ENCODE measurements around the gene DUXB.

DUXB gene

DNA sequence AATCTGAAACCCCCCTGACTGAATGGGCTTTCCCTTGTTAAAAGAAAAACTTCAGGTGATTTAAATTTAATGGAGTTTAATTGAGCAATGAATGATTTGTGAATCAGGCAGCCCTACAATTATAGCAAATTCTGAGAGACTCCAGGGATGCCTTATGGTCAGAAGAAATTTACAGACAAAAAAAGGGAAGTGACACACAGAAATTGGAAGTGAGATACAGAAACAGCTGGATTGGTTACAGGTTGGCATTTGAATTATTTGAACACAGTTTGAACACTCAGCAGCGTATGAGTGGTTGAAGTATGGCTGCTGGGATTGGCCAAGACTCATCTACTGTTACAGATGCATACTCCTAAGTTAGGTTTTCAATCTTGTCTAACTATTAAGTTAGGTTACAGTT is 44.0 kb upstream of the DUXB start:
- H2BK15ac ChIP-seq (ENCODE audit: low read depth, poor library complexity, severe bottlenecking): no peak overlapping the region
- H3K23ac ChIP-seq (ENCODE audit: low read length in 2 of 2): no peak overlapping the region
- H2BK12ac ChIP-seq (ENCODE audit: low read length in 2 of 2): no peak overlapping the region
- H2BK120ac ChIP-seq (ENCODE audit: low read depth, low read length): no peak overlapping the region
- no peak overlapping the region for H3K27ac ChIP-seq (ENCODE audit: low read length, poor library complexity, severe bottlenecking)
- H3K9me3 ChIP-seq (ENCODE audit: control insufficient read depth, low read length): peaks cover 26% of the 10 kb centered on the region
- 60% methylated on average over 1 of the region's 1 CpG for WGBS
- H3K14ac ChIP-seq (ENCODE audit: low read length in 2 of 2): no peak overlapping the region
- H3K27me3 ChIP-seq (ENCODE audit: control insufficient read depth in 1 of 2, insufficient read depth in 1 of 2, low read length in 2 of 2): no peaks in the 10 kb centered on the region
- no peak overlapping the region for H2AFZ ChIP-seq (ENCODE audit: low read depth, low read length)
- no peak overlapping the region for H3K18ac ChIP-seq (ENCODE audit: low read depth in 1 of 2, low read length in 2 of 2)
- H3K4me2 ChIP-seq (ENCODE audit: low read length, poor library complexity, severe bottlenecking): no peak overlapping the region
- no peak for DNase-seq
- H3K4me1 ChIP-seq (ENCODE audit: control insufficient read depth, insufficient read depth, low read depth, low read length): no peaks in the 10 kb centered on the region
- H3K4ac ChIP-seq (ENCODE audit: low read depth in 1 of 2, low read length in 2 of 2): no peak overlapping the region
- no peak overlapping the region for H4K91ac ChIP-seq (ENCODE audit: low read length)
- H2AK5ac ChIP-seq (ENCODE audit: low read length, severe bottlenecking): no peak overlapping the region
- H4K8ac ChIP-seq (ENCODE audit: low read length): no peak overlapping the region
- no peak overlapping the region for H3K4me3 ChIP-seq (ENCODE audit: insufficient read depth in 1 of 2, low read depth in 1 of 2, low read length in 2 of 2)
- no peaks in the 10 kb centered on the region for H3K79me1 ChIP-seq (replicated peaks; ENCODE audit: low read length, poor library complexity, severe bottlenecking)
- no peak overlapping the region for H2BK5ac ChIP-seq (ENCODE audit: low read depth, low read length, poor library complexity, severe bottlenecking)
- H3K9ac ChIP-seq (ENCODE audit: low read length): no peak overlapping the region
- no peaks in the 10 kb centered on the region for H3K36me3 ChIP-seq (ENCODE audit: control insufficient read depth in 1 of 2, insufficient read depth in 2 of 2, low read depth in 1 of 2, low read length in 2 of 2)

DNA sequence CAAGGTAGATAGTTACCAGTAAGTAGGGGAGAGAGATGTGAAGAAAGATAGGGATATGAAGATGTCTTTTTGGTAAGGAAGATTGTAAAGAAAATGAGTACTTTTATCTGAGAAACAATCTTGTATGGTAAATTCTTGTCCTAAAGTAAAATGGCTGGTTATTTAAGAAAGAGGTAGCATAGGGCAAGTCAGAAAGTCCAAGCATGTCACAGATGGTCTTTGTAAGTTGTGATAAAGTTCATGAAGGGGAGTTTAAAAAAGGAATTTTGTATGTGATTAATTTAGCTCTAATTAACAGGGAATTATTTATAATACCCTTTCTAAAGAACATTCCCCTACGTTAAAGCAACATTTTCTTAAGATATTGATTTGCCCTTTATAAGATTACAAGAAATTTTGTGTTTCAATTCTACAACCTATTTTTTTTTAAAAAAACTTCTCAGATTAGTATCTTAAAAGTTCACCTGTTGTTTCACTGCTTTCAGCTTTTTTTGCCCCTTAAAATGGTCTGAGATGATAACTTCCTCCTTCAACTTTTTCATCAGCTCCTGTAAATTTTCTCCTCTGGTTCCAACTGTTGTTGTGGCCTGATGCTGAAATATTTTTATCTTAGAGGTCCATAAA is 41.3 kb upstream of the DUXB start:
- Histone ChIP-seq H3K4ac (ENCODE audit: low read depth in 1 of 2, low read length in 2 of 2) (no peak overlapping the region), H3K4me3 (ENCODE audit: insufficient read depth in 1 of 2, low read depth in 1 of 2, low read length in 2 of 2) (no peak overlapping the region), H3K4me1 (ENCODE audit: control insufficient read depth, insufficient read depth, low read depth, low read length) (no peaks in the 10 kb centered on the region), H3K4me2 (ENCODE audit: low read length, poor library complexity, severe bottlenecking) (no peak overlapping the region), H3K18ac (ENCODE audit: low read depth in 1 of 2, low read length in 2 of 2) (no peak overlapping the region), H4K8ac (ENCODE audit: low read length) (no peak overlapping the region), H3K27ac (ENCODE audit: low read length, poor library complexity, severe bottlenecking) (no peak overlapping the region), H3K79me1 (replicated peaks; ENCODE audit: low read length, poor library complexity, severe bottlenecking) (no peaks in the 10 kb centered on the region), H4K91ac (ENCODE audit: low read length) (no peak overlapping the region), H3K23ac (ENCODE audit: low read length in 2 of 2) (no peak overlapping the region), H3K14ac (ENCODE audit: low read length in 2 of 2) (no peak overlapping the region), H3K9ac (ENCODE audit: low read length) (no peak overlapping the region), H2AK5ac (ENCODE audit: low read length, severe bottlenecking) (no peak overlapping the region), H3K36me3 (ENCODE audit: control insufficient read depth in 1 of 2, insufficient read depth in 2 of 2, low read depth in 1 of 2, low read length in 2 of 2) (no peaks in the 10 kb centered on the region), H2BK120ac (ENCODE audit: low read depth, low read length) (no peak overlapping the region), H2BK15ac (ENCODE audit: low read depth, poor library complexity, severe bottlenecking) (no peak overlapping the region), H2BK12ac (ENCODE audit: low read length in 2 of 2) (no peak overlapping the region), H3K27me3 (ENCODE audit: control insufficient read depth in 1 of 2, insufficient read depth in 1 of 2, low read length in 2 of 2) (no peaks in the 10 kb centered on the region), H2BK5ac (ENCODE audit: low read depth, low read length, poor library complexity, severe bottlenecking) (no peak overlapping the region), H2AFZ (ENCODE audit: low read depth, low read length) (no peak overlapping the region), H3K9me3 (ENCODE audit: control insufficient read depth, low read length) (peaks cover 26% of the 10 kb centered on the region)
- DNase-seq: peak; percentile 11
- no CpG with 5 or more reads among the region's 1 CpG for WGBS

GRCh38 chr16:75733305-75734211 is 32.3 kb upstream of the DUXB start:
- 29% methylated on average over 5 of the region's 6 CpGs for WGBS
- Histone ChIP-seq H2AK5ac (ENCODE audit: low read length, severe bottlenecking) (no peak overlapping the region), H3K27me3 (ENCODE audit: control insufficient read depth in 1 of 2, insufficient read depth in 1 of 2, low read length in 2 of 2) (no peaks in the 10 kb centered on the region)

GRCh38 chr16:75732871-75733270 is 31.6 kb upstream of the DUXB start:
- Histone ChIP-seq H2BK120ac (ENCODE audit: low read depth, low read length) (peak overlapping the region; percentile 61), H3K9ac (ENCODE audit: low read length) (peak overlapping the region; percentile 53), H3K9me3 (ENCODE audit: control insufficient read depth, low read length) (no peaks in the 10 kb centered on the region), H3K14ac (ENCODE audit: low read length in 2 of 2) (no peak overlapping the region), H2BK5ac (ENCODE audit: low read depth, low read length, poor library complexity, severe bottlenecking) (no peak overlapping the region), H2AFZ (ENCODE audit: low read depth, low read length) (no peak overlapping the region), H3K18ac (ENCODE audit: low read depth in 1 of 2, low read length in 2 of 2) (peak overlapping the region; percentile 72 to 94), H3K27ac (ENCODE audit: low read length, poor library complexity, severe bottlenecking) (no peak overlapping the region), H3K4me1 (ENCODE audit: control insufficient read depth, insufficient read depth, low read depth, low read length) (no peaks in the 10 kb centered on the region), H3K4ac (ENCODE audit: low read depth in 1 of 2, low read length in 2 of 2) (no peak overlapping the region), H3K36me3 (ENCODE audit: control insufficient read depth in 1 of 2, insufficient read depth in 2 of 2, low read depth in 1 of 2, low read length in 2 of 2) (no peaks in the 10 kb centered on the region), H3K23ac (ENCODE audit: low read length in 2 of 2) (no peak overlapping the region), H2BK12ac (ENCODE audit: low read length in 2 of 2) (no peak overlapping the region), H4K8ac (ENCODE audit: low read length) (peak overlapping the region; percentile 45), H4K91ac (ENCODE audit: low read length) (no peak overlapping the region), H3K79me1 (replicated peaks; ENCODE audit: low read length, poor library complexity, severe bottlenecking) (no peaks in the 10 kb centered on the region), H3K4me3 (ENCODE audit: insufficient read depth in 1 of 2, low read depth in 1 of 2, low read length in 2 of 2) (peak overlapping the region in 1 of 2 experiments; percentile 38), H2AK5ac (ENCODE audit: low read length, severe bottlenecking) (no peak overlapping the region), H3K27me3 (ENCODE audit: control insufficient read depth in 1 of 2, insufficient read depth in 1 of 2, low read length in 2 of 2) (no peaks in the 10 kb centered on the region), H3K4me2 (ENCODE audit: low read length, poor library complexity, severe bottlenecking) (no peak overlapping the region), H2BK15ac (ENCODE audit: low read depth, poor library complexity, severe bottlenecking) (no peak overlapping the region)
- DNase-seq: peak; percentile 3
- 33% methylated on average over 2 of the region's 2 CpGs for WGBS

More at GRCh38 chr16:75733305-75734211, 32.3 kb upstream of the DUXB start:
- Histone ChIP-seq H3K4ac (ENCODE audit: low read depth in 1 of 2, low read length in 2 of 2) (no peak overlapping the region), H3K9me3 (ENCODE audit: control insufficient read depth, low read length) (no peaks in the 10 kb centered on the region), H3K79me1 (replicated peaks; ENCODE audit: low read length, poor library complexity, severe bottlenecking) (no peaks in the 10 kb centered on the region), H4K91ac (ENCODE audit: low read length) (no peak overlapping the region), H2BK5ac (ENCODE audit: low read depth, low read length, poor library complexity, severe bottlenecking) (no peak overlapping the region), H3K23ac (ENCODE audit: low read length in 2 of 2) (no peak overlapping the region), H3K4me2 (ENCODE audit: low read length, poor library complexity, severe bottlenecking) (no peak overlapping the region), H3K4me3 (ENCODE audit: insufficient read depth in 1 of 2, low read depth in 1 of 2, low read length in 2 of 2) (peak overlapping the region in 1 of 2 experiments; percentile 62), H2BK120ac (ENCODE audit: low read depth, low read length) (no peak overlapping the region), H2AFZ (ENCODE audit: low read depth, low read length) (no peak overlapping the region), H3K9ac (ENCODE audit: low read length) (peak overlapping the region; percentile 53), H3K36me3 (ENCODE audit: control insufficient read depth in 1 of 2, insufficient read depth in 2 of 2, low read depth in 1 of 2, low read length in 2 of 2) (no peaks in the 10 kb centered on the region), H2BK12ac (ENCODE audit: low read length in 2 of 2) (peak overlapping the region in 1 of 2 experiments; percentile 10), H3K18ac (ENCODE audit: low read depth in 1 of 2, low read length in 2 of 2) (peak overlapping the region; percentile 72 to 94), H3K14ac (ENCODE audit: low read length in 2 of 2) (no peak overlapping the region), H2BK15ac (ENCODE audit: low read depth, poor library complexity, severe bottlenecking) (no peak overlapping the region), H3K4me1 (ENCODE audit: control insufficient read depth, insufficient read depth, low read depth, low read length) (no peaks in the 10 kb centered on the region), H3K27ac (ENCODE audit: low read length, poor library complexity, severe bottlenecking) (no peak overlapping the region), H4K8ac (ENCODE audit: low read length) (no peak overlapping the region)
- DNase-seq: peak; percentile 74
